ENCODE measurements around the gene SLC9A3.

GRCh38 chr5:560792-561166, 36.5 kb upstream of the SLC9A3 start:
- TF ChIP-seq CEBPB (IDR thresholded peaks at IDR 0.05) (no peak), CREB1 (IDR thresholded peaks at IDR 0.05; ENCODE audit: low read depth) (no peak), MAX (IDR thresholded peaks at IDR 0.05) (no peak), REST (IDR thresholded peaks at IDR 0.05; ENCODE audit: low read depth) (no peak), TCF12 (IDR thresholded peaks at IDR 0.05; ENCODE audit: low read depth) (no peak)

All from Ishikawa (cell line).